Measurements from ENCODE around the gene AQP2.

The AQP2 gene

DNA sequence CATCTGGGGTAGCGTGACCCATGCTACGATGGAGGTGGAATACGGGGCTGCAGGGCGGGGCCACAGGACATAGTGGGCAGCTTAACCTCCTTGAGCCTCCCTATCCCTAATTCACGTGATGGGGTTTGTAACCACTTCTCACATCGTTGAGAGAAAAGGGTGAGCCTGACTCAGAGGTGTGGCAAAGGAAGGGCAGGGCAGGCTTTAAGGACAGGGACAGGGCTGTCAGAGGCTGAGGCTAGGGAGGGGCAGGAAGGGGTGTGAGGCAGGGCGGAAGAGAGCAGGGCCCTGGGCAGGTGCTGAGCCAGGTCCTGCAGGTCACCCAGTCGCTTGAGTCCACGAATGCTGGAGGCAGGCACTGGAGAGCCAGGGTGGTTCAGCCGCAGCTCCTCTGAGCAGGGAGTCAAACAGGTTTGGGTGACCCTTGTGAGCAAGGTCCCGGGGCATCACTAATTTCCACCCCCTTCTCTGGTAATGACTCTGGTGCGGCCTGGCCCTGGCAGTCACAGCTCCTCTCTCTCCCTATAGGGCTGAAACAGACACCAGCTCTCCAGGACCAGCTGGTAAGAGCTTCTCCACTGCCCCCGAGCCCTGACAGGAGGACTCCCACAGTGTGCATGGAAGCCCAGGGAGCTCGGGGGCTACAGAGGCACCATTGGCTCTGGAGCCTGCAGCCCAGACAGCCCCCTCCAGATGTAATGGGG is 7.5 kb upstream of the AQP2 start:
- TF ChIP-seq, protein P1, sequence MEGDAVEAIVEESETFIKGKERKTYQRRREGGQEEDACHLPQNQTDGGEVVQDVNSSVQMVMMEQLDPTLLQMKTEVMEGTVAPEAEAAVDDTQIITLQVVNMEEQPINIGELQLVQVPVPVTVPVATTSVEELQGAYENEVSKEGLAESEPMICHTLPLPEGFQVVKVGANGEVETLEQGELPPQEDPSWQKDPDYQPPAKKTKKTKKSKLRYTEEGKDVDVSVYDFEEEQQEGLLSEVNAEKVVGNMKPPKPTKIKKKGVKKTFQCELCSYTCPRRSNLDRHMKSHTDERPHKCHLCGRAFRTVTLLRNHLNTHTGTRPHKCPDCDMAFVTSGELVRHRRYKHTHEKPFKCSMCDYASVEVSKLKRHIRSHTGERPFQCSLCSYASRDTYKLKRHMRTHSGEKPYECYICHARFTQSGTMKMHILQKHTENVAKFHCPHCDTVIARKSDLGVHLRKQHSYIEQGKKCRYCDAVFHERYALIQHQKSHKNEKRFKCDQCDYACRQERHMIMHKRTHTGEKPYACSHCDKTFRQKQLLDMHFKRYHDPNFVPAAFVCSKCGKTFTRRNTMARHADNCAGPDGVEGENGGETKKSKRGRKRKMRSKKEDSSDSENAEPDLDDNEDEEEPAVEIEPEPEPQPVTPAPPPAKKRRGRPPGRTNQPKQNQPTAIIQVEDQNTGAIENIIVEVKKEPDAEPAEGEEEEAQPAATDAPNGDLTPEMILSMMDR (conservative IDR thresholded peaks at IDR 0.05), result no peak
- H3K27ac ChIP-seq, result no peak overlapping the region

DNA sequence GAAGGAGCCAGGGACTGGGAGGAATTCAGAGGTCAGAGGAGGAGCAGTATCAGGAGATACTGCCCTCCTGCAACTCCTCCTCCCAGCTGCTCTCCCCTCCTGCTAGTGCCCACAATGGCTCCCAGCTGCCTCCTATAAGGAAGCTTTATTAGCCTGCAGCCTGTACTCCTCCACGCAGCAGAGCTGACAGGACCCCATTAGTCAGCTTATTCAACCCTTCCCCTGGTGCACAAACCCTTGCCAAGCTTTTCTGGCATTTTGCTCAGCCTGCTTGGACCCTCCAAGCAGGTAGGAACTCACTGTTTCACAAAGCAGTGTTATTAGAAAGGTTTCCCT is 6.9 kb upstream of the AQP2 start:
- H3K27ac ChIP-seq, result no peak overlapping the region

DNA sequence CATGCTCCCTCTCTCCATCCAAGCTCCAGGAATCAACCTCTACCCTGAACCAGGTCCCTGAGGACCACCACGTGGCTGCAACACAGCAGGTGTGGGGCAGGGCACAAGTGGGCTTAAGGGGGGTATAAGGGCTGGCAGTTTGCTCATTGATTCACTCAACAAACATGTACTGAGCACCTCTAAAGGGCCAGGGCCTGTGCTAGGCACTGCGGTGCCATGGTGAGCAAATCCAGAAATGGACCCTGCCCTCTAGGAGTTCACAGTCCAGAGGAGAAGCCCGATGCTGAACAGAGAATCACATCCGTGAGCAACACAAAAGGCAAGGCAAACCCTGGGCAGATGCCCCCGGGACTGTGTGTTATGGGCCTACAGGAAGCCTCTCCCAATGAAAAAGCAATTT is 6.5 kb upstream of the AQP2 start:
- TF ChIP-seq, protein P1 (conservative IDR thresholded peaks at IDR 0.05), result no peak
- H3K27ac ChIP-seq, result no peak overlapping the region

More for the DNA sequence above, 6.9 kb upstream of the AQP2 start:
- TF ChIP-seq, protein P1 (conservative IDR thresholded peaks at IDR 0.05), result no peak

DNA sequence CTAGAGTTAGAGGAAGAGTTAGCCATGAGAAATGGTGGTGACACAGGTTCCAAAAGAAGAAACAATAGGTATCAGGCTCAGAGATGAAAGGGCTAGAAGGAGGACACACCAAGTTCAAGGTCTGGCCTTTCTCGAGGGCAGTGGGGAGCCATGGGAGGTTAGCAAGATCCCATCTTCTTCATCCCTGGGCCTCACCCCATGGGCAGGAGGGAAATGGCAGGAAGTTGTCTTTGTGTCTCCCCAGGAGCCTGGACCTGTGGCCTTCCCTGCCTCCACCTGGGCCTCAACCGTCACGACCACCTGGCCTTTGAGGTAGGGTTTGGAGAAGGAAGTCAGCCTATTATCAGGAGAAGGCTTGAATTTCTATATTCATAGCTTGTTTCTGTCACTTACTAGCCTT is 5.8 kb upstream of the AQP2 start:
- H3K27ac ChIP-seq, result no peak overlapping the region
- TF ChIP-seq, protein P1 (conservative IDR thresholded peaks at IDR 0.05), result no peak

DNA sequence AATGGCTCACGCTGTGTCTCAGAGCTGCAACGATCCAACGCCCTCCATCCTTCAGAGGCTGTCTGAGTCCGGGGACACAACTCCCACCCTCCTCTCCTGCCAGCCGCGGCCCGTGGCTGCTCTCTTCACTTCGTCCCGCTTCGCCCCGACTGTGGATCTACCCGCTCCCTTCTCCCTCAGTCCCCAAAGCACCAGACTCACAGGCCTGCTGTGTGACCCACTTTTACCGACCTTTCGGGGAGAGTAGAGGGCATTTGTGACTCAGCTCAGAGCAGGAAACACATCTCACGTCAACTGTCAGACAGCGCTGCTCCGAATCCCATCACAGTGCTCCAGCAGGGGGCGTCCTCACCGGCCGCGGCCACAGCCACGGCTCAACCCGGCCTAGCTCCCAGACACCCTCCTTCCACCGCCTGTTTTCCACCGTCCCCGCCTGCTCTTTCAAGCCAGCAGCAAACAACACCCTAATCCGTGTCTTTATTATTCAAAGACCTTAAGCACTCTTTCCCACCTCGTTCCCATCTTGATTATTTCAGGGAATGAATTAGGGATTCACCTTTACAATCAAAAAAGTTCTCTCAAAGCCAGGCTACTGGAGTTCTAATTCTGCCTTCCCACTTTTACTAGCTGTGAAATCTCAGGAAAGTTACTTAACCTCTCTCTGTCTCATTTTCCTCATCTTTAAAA is 5.0 kb upstream of the AQP2 start:
- TF ChIP-seq, protein P1 (conservative IDR thresholded peaks at IDR 0.05), result peak; percentile 37
- H3K27ac ChIP-seq, result no peak overlapping the region

DNA sequence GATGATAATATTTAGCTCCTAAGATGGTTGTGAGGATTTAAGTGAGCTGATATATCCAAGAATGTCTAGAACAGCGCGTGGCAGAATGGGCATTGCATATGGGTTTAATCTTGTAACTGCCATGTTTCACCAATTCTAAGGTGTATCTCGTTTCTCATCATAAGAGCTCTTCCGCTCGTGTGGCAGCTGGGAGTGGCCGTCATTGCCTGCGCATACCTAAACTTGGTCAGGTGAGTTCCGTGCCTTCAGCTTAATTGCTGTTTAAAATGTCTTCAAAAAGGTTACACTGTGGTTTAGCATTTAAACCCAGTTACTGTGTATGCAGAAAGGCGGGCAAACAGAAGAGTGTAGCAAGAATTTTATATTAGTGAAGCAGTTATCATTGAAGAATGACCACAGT is 4.5 kb upstream of the AQP2 start:
- no peak overlapping the region for H3K27ac ChIP-seq
- TF ChIP-seq, protein P1 (conservative IDR thresholded peaks at IDR 0.05), result no peak

DNA sequence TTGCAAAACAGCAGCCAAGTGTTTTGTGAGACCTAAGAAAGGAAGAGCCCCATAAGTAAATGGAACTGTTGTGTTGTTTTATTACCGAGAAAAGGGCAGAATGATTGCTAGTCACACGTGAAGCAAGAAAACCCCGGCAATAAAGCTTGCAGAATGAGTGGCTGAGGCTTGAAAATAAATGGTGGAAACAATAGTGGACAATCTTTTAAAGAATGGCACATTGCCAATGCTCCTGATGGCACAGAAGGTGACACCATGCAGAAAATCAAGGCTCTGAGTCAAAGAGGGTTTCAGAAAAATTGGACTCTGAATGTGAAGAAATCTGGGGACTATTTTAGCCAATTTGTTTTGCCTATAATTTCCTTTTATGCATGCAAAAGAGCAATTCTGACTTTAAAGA is 4.0 kb upstream of the AQP2 start:
- H3K27ac ChIP-seq, result peak overlapping the region; percentile 35; the same call in 1 of the 2 replicates
- TF ChIP-seq, protein P1 (conservative IDR thresholded peaks at IDR 0.05), result no peak

Data from VCaP (cell line).